Measurements from ENCODE around the gene EFNB3. TPM values are rescaled to one million over a fixed set of nuclear protein-coding genes. Genes with fewer than 3 reads are reported as not detected.

The EFNB3 gene
- total and polyA plus RNA-seq, 2 of the 4 experiments (the other 2 are of a cell fraction): 0.54 to 2.0 TPM

- WGBS, 2 experiments (ENCODE audit: extremely low coverage in 2 of 2, insufficient read length in 1 of 2): 94% methylated on average over 6 of the region's 14 CpGs; no CpG with 5 or more reads in 1 of the 2 experiments
- dilution Hi-C loops (cut with HindIII; ENCODE audit: low sequenced_read_pairs, unreplicated experiment): no loop called here
These were observed 34.7 kb downstream of the EFNB3 start for GRCh38 chr17:7739746-7740145.

More at GRCh38 chr17:7739746-7740145, 34.7 kb downstream of the EFNB3 start:
- peaks cover 44% of the 10 kb centered on the region for H3K27me3 ChIP-seq (ENCODE audit: control insufficient read depth, insufficient read depth, low read length)
- H4K91ac ChIP-seq (ENCODE audit: insufficient read depth, low read depth, low read length): no peak overlapping the region
- no peak overlapping the region for H2BK5ac ChIP-seq (ENCODE audit: low read depth, low read length, poor library complexity, severe bottlenecking)
- H4K20me1 ChIP-seq (ENCODE audit: insufficient read depth, low read length): no peaks in the 10 kb centered on the region
- no peak overlapping the region for H3K56ac ChIP-seq (ENCODE audit: extremely low read depth, insufficient read depth, low read length)
- H3K27ac ChIP-seq (ENCODE audit: insufficient read depth, low read length): no peak overlapping the region
- POLR2A ChIA-PET (ENCODE audit: unreplicated experiment): no interaction called here
- no peak overlapping the region for H2AFZ ChIP-seq (replicated peaks; ENCODE audit: low read length, poor library complexity)
- no peak overlapping the region for H2BK15ac ChIP-seq (ENCODE audit: low read depth, low read length)
- no peak overlapping the region for H3K4ac ChIP-seq (ENCODE audit: low read depth, low read length)
- H4K8ac ChIP-seq (ENCODE audit: low read depth in 2 of 2, low read length in 2 of 2): no peak overlapping the region
- H3K9me3 ChIP-seq (ENCODE audit: control insufficient read depth, insufficient read depth, low read length): no peaks in the 10 kb centered on the region
- TF ChIP-seq RFX5 (IDR thresholded peaks at IDR 0.05; ENCODE audit: low read depth, low read length) (no peak), RCOR1 (IDR thresholded peaks at IDR 0.05; ENCODE audit: insufficient replicate concordance, low read length) (no peak)
- intact Hi-C loops (cut with micrococcal nuclease): loop anchor here (5.0 kb wide), 1 partner anchor 158 kb away; no protein-coding TSS in a partner anchor
- H2AK9ac ChIP-seq (replicated peaks; ENCODE audit: low read depth, low read length, poor library complexity): no peak overlapping the region
- no TSS peak for BruUV-seq (replicated peaks)
- H3K9ac ChIP-seq (ENCODE audit: low read depth, low read length): no peak overlapping the region
- H3K36me3 ChIP-seq (ENCODE audit: control insufficient read depth, insufficient read depth, low read length): no peaks in the 10 kb centered on the region
- no peak overlapping the region for H2BK20ac ChIP-seq (ENCODE audit: low read depth, low read length)
- no peak overlapping the region for H3K23ac ChIP-seq (ENCODE audit: low read depth, low read length)
- no peak overlapping the region for H2AK5ac ChIP-seq (ENCODE audit: low read depth, low read length)
- no peak for DNase-seq
- H3K14ac ChIP-seq (replicated peaks; ENCODE audit: low read depth, low read length): no peak overlapping the region
- no peak overlapping the region for H3K4me2 ChIP-seq (ENCODE audit: low read depth, low read length)
- no peak overlapping the region for H2BK120ac ChIP-seq (ENCODE audit: low read depth, low read length)
- in situ Hi-C loops (cut with MboI; ENCODE audit: low sequenced_read_pairs): loop anchor here (5.0 to 25.0 kb wide), 3 partner anchors 43 to 248 kb away; no protein-coding TSS in a partner anchor
- peaks cover 5% of the 10 kb centered on the region; the same call in 1 of the 2 replicates for H3K4me1 ChIP-seq (ENCODE audit: control insufficient read depth, insufficient read depth, low read length)
- H3K9me1 ChIP-seq (ENCODE audit: insufficient read depth, low read length): no peaks in the 10 kb centered on the region
- no peaks in the 10 kb centered on the region for H3K79me1 ChIP-seq (ENCODE audit: low read depth in 1 of 2, low read length in 2 of 2)
- no peak overlapping the region for H4K5ac ChIP-seq (ENCODE audit: low read depth, low read length)
- CTCF ChIA-PET: no interaction called here
- H3K18ac ChIP-seq (ENCODE audit: low read depth, low read length): no peak overlapping the region
- no peak for ATAC-seq (ENCODE audit: low read depth)
- no peak overlapping the region for H3K4me3 ChIP-seq (ENCODE audit: insufficient read depth, low read depth, low read length)
